ENCODE data around the gene TTC7B. TPM values are rescaled to one million over a fixed set of nuclear protein-coding genes. Genes with fewer than 3 reads are reported as not detected.

The TTC7B gene
- total and polyA plus RNA-seq, 2 donors (not counting 1 experiment from before 2014, with no cell fraction given) = 0.36 to 3.2 TPM

DNA sequence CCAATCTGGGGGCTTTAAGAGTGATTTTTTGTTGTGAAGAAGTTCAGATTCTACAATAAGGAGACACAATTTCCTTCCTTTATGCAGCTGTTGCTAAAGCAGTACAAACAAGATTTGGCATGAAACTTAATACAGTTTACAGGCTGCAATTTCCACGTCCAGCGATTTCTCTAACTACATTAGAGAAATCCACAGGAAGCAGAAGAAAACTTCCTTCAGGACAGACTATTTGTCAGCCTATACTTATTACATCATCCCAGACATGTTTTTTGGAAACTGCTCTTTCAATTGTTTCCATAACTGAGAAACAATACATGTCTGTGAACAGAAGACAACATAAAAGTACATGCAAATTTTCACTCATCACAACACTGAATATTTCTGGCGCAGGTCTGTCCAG lies 204.3 kb downstream of the TTC7B start:
- no peak overlapping the region for H3K27ac Mint-ChIP-seq
- ChIA-PET POLR2A (no interaction called here), CTCF (no interaction called here)
- DNase-seq = no peak
- no peaks in the 10 kb centered on the region for H3K9me3 Mint-ChIP-seq (ENCODE audit: insufficient read depth)
- peaks cover 4% of the 10 kb centered on the region for H3K27me3 Mint-ChIP-seq
- Histone ChIP-seq H3K4me2 (replicated peaks; ENCODE audit: low read depth, low read length, poor library complexity, severe bottlenecking) (no peak overlapping the region), H3K27ac (ENCODE audit: low read length in 2 of 2) (no peak overlapping the region), H4K20me1 (ENCODE audit: control insufficient read depth, insufficient read depth, low read length, poor library complexity, severe bottlenecking) (no peaks in the 10 kb centered on the region), H3K27me3 (replicated peaks in 1 of 4; ENCODE audit: control extremely low read depth in 1 of 4, control insufficient read depth in 3 of 4, insufficient read depth in 4 of 4, low read length in 3 of 4) (no peaks in the 10 kb centered on the region), H3K9me3 (ENCODE audit: control extremely low read depth in 1 of 3, control insufficient read depth in 2 of 3, insufficient read depth in 1 of 3, low read length in 2 of 3) (no peaks in the 10 kb centered on the region), H3K4me1 (ENCODE audit: control insufficient read depth in 2 of 2, insufficient read depth in 2 of 2, low read length in 2 of 2) (no peaks in the 10 kb centered on the region), H3K79me2 (ENCODE audit: control insufficient read depth, insufficient read depth, low read length) (no peaks in the 10 kb centered on the region), H3K36me3 (replicated peaks in 1 of 2; ENCODE audit: control extremely low read depth in 1 of 2, control insufficient read depth in 1 of 2, extremely low read depth in 1 of 2, insufficient read depth in 2 of 2, low read length in 1 of 2) (no peaks in the 10 kb centered on the region), H3K4me3 (ENCODE audit: control extremely low read depth in 1 of 5, extremely low read depth in 1 of 5, insufficient read depth in 1 of 5, low read depth in 2 of 5, low read length in 4 of 5) (no peak overlapping the region), H2AFZ (ENCODE audit: insufficient read depth, low read depth, low read length, poor library complexity, severe bottlenecking) (no peak overlapping the region), H3K9ac (ENCODE audit: low read length) (no peak overlapping the region)
- intact Hi-C loops (cut with micrococcal nuclease) = no loop called here
- 82% methylated on average over 3 of the region's 3 CpGs for WGBS (ENCODE audit: insufficient coverage)
- no peak overlapping the region for H3K4me3 Mint-ChIP-seq
- H3K4me1 Mint-ChIP-seq = no peaks in the 10 kb centered on the region
- TF ChIP-seq, protein P1, sequence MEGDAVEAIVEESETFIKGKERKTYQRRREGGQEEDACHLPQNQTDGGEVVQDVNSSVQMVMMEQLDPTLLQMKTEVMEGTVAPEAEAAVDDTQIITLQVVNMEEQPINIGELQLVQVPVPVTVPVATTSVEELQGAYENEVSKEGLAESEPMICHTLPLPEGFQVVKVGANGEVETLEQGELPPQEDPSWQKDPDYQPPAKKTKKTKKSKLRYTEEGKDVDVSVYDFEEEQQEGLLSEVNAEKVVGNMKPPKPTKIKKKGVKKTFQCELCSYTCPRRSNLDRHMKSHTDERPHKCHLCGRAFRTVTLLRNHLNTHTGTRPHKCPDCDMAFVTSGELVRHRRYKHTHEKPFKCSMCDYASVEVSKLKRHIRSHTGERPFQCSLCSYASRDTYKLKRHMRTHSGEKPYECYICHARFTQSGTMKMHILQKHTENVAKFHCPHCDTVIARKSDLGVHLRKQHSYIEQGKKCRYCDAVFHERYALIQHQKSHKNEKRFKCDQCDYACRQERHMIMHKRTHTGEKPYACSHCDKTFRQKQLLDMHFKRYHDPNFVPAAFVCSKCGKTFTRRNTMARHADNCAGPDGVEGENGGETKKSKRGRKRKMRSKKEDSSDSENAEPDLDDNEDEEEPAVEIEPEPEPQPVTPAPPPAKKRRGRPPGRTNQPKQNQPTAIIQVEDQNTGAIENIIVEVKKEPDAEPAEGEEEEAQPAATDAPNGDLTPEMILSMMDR (IDR thresholded peaks at IDR 0.05) = no peak
- TF ChIP-seq EZH2 (IDR thresholded peaks at IDR 0.05; ENCODE audit: borderline replicate concordance, insufficient read depth, low read depth, low read length, poor library complexity, severe bottlenecking) = no peak
- ATAC-seq (ENCODE audit: low read depth) = no peak

DNA sequence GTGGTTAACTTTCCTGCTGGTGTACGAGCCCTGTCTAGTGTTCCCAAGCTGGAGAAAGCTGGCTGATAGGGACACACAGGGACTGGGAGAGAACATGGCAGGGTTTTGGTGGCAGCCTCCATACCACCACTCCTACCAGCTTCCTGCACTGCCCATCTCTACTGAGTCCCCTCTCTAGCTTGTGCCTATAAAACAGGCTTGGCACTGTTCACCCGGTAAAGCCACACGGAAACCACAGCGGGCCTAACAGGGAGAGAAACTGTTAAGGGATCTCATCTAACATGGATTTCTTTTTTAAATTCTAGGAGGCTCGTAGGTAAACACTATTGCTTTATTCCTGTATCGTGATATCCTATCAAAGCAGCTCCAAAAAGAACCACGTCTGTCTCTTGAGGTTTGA lies 204.7 kb downstream of the TTC7B start:
- Histone ChIP-seq H3K4me3 (ENCODE audit: control extremely low read depth in 1 of 5, extremely low read depth in 1 of 5, insufficient read depth in 1 of 5, low read depth in 2 of 5, low read length in 4 of 5) (no peak overlapping the region), H3K9ac (ENCODE audit: low read length) (no peak overlapping the region), H3K4me1 (ENCODE audit: control insufficient read depth in 2 of 2, insufficient read depth in 2 of 2, low read length in 2 of 2) (no peaks in the 10 kb centered on the region), H4K20me1 (ENCODE audit: control insufficient read depth, insufficient read depth, low read length, poor library complexity, severe bottlenecking) (no peaks in the 10 kb centered on the region), H2AFZ (ENCODE audit: insufficient read depth, low read depth, low read length, poor library complexity, severe bottlenecking) (no peak overlapping the region), H3K27me3 (replicated peaks in 1 of 4; ENCODE audit: control extremely low read depth in 1 of 4, control insufficient read depth in 3 of 4, insufficient read depth in 4 of 4, low read length in 3 of 4) (no peaks in the 10 kb centered on the region), H3K36me3 (replicated peaks in 1 of 2; ENCODE audit: control extremely low read depth in 1 of 2, control insufficient read depth in 1 of 2, extremely low read depth in 1 of 2, insufficient read depth in 2 of 2, low read length in 1 of 2) (no peaks in the 10 kb centered on the region), H3K4me2 (replicated peaks; ENCODE audit: low read depth, low read length, poor library complexity, severe bottlenecking) (no peak overlapping the region), H3K9me3 (ENCODE audit: control extremely low read depth in 1 of 3, control insufficient read depth in 2 of 3, insufficient read depth in 1 of 3, low read length in 2 of 3) (no peaks in the 10 kb centered on the region), H3K27ac (ENCODE audit: low read length in 2 of 2) (no peak overlapping the region), H3K79me2 (ENCODE audit: control insufficient read depth, insufficient read depth, low read length) (no peaks in the 10 kb centered on the region)
- no peak for ATAC-seq (ENCODE audit: low read depth)
- DNase-seq = no peak
- Mint-ChIP-seq H3K27me3 (peaks cover 4% of the 10 kb centered on the region), H3K4me3 (no peak overlapping the region), H3K9me3 (ENCODE audit: insufficient read depth) (no peaks in the 10 kb centered on the region), H3K4me1 (no peaks in the 10 kb centered on the region), H3K27ac (no peak overlapping the region)
- WGBS (ENCODE audit: insufficient coverage) = 92% methylated on average over 3 of the region's 7 CpGs
- CTCF ChIA-PET = no interaction called here
- POLR2A ChIA-PET = no interaction called here
- TF ChIP-seq, protein P1 (IDR thresholded peaks at IDR 0.05) = no peak
- no peak for TF ChIP-seq EZH2 (IDR thresholded peaks at IDR 0.05; ENCODE audit: borderline replicate concordance, insufficient read depth, low read depth, low read length, poor library complexity, severe bottlenecking)
- intact Hi-C loops (cut with micrococcal nuclease) = no loop called here
